ENCODE measurements around the gene HS6ST3.

HS6ST3 gene

DNA sequence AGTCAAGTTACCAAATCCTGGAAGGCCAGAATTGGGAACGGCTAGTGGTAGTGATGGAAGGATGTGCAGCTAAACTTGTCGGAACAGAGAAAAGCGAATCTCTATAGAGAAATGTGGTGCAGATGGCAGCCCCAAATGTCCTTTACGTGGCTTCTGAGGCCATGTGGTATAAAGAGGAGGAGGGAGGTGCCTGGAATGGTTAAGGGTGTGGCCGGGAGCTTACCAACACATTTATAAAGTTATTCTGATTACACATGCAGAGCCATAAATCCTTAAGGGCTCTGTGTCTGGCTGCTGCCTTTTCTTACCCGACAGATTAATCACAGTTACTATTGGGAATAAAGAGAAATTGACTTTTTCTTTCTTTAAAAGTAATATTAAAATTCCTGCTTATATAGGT, 714.3 kb downstream of the HS6ST3 start:
- no peak for DNase-seq

- DNase-seq: no peak
These were observed 716.8 kb downstream of the HS6ST3 start for GRCh38 chr13:96806746-96807145.

DNA sequence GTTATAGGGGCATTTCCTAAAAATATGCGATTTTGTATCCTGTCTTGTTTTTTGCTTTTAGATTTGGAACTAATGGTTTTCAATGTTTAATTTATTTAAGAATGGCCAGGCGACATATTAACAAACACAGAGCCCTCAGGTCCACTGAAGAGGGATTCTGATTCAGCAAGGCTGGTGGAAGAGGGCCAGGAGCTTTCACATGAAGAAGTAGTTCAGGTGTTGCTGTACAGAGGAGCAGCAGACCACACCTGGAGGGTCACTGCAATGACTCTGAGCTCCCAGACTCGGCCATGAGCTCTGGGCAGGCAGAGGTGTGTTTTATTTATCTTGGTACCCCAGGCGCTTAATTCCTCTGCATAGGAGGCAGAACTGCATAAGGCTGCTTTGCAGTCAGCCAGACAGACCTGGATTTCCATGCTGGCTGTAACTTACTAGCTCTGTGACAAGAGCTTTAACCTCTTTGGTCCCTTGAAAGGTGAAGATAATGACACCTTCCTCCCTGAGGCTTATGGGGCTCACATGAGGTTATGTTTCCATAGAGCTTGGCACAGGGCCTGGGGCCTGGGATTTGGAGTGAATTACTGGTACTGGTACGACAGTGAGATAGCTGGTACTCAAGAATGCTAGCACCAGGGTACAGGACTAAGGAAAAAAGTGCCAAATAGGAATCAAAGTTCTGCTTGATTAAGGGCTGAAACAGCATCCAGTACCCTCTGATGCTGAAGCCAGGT, 719.6 kb downstream of the HS6ST3 start:
- no peak for DNase-seq

- no peak for DNase-seq
These were observed 720.2 kb downstream of the HS6ST3 start for GRCh38 chr13:96810104-96810503.

GRCh38 chr13:96811049-96811448, 721.1 kb downstream of the HS6ST3 start:
- DNase-seq: no peak

DNA sequence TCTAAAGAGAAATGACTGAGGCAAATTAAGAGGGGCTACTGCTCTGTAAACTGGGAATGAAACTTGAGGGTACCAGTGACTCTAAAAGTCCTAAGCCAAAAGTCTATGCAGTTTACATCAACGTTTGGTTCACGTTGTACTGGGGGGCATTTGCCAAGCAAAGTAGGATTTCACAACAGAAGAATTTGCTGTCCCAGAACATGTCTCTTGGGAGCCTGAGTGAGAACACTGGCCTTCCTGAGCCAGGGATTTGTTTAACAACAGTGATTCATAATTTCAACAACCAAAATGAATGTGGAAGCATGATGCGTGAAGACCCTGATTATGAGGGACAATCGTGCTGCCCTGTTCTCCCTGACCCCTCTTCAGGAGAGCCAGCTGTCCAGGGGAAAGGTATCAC, 726.4 kb downstream of the HS6ST3 start:
- DNase-seq: no peak

GRCh38 chr13:96816874-96817273, 727.0 kb downstream of the HS6ST3 start:
- no peak for DNase-seq

- no peak for DNase-seq
These were observed 727.5 kb downstream of the HS6ST3 start for GRCh38 chr13:96817336-96817941.

- no peak for DNase-seq
These were observed 729.5 kb downstream of the HS6ST3 start for GRCh38 chr13:96819375-96819774.

- DNase-seq: no peak
These were observed 731.5 kb downstream of the HS6ST3 start for GRCh38 chr13:96821381-96821780.

- no peak for DNase-seq
These were observed 732.1 kb downstream of the HS6ST3 start for GRCh38 chr13:96821971-96822370.

DNA sequence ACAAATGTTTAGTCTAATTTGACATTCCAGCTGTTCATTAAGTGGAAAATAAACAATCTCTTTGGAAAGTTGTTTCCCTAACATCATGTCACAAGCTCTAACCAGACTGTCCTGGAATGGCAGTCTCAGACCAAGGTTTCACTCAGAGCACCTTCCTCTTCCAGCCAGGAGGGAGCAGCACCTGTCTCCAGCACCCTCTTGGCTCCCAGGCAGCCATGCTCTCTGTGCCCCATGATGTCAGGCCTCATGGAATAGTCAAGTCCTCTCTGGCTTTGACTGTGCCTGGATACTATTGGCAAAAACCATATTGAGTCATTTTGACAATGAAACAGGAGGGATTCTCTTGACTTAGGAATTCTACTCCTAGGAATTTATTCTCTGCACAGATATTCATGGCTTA, 733.0 kb downstream of the HS6ST3 start:
- no peak for DNase-seq

- no peak for DNase-seq
These were observed 734.2 kb downstream of the HS6ST3 start for GRCh38 chr13:96824140-96824539.

DNA sequence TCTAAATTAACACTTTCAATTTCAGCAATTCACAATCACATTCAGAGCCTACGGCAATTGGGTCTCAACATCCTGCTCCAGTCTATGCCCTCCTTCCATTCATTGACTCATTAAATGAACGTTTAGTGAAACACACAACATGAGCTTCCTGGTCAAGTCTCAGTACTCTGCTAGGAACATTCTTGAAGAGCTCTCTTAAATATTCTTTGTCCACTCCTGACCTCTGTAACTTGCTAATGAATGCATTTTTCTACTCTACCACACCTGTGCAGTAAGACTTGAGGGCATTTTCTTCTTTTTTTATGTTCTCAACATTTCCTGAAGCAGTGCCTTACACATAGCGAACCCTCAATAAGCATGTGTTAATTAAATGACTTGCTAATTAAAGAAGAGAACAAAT, 735.7 kb downstream of the HS6ST3 start:
- DNase-seq: no peak

DNA sequence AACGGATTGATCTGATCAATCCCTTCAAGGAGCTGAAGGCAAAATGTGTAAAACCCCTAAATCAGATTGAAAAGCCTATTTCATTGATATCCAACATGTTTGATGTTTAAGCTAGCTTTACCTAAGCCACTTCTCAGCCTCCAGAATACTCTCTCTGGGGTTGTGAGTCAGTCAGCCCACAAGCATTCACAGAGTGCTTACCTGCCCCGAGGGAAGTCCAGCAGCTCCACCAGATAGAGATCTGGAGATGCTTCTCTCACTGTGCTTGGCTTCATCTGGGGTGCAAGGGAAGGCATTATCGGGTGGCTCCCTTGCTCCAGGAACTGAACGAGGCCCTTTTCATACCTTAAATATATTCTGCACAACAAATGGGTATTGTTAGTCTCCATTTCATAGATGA, 744.7 kb downstream of the HS6ST3 start:
- DNase-seq: no peak

DNA sequence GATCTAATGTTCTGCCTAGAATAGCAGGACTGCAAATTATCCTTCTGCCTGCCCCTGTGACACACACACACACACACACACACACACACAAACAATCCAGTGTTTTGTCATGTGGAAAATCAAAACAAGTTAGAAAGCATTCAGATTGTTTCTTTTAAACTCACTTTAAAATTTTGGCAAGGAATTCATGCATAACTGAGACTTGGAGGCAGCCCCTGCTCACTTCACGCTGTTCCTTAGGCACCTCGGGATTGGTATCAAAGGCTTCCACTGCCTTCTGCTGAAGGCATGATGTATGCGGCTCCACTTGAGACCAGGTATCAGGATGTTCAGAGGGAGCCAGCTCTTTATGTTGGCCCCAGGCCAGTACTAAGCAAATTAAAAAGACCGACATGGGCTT, 745.6 kb downstream of the HS6ST3 start:
- no peak for DNase-seq

DNA sequence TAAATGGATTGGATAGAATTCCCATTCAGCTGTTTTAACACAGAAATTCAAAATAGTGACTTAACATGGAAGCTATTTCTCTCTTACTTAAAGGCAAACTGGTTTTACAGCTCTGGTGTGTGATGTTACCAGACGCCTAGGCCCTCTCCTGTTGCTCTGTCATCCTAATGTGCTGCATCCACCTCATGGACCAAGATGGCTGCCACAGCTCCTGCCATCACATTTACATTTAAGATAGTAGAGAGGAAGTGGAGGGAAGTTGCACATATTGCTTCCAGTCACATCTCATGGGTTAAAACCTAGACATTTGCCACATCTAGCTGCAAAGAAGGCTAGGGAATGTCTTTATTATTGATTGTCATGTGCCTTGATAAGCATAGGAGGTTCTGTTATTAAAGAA, 746.8 kb downstream of the HS6ST3 start:
- no peak for DNase-seq

DNA sequence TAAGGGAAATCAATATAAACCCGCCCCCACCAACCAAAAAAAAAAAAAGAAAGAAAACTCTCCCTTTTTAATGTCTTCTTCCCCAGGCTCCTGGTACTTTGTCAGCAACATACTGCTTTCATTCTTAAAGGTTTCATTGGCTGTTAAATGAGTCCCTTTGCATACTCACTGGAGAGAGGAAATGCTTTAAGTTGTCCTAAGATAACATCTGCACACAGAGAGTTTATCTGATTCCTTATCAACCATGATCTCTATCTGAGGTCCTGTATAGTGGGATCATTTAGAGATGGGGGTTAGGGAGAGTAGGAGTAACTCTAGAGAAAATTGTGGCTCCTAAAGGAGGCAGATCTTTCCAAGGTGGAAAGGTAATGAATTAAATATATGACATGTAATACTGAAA, 747.9 kb downstream of the HS6ST3 start:
- DNase-seq: no peak

GRCh38 chr13:96844195-96844594, 754.3 kb downstream of the HS6ST3 start:
- no peak for DNase-seq

- DNase-seq: no peak
These were observed 754.7 kb downstream of the HS6ST3 start for GRCh38 chr13:96844616-96845015.

DNA sequence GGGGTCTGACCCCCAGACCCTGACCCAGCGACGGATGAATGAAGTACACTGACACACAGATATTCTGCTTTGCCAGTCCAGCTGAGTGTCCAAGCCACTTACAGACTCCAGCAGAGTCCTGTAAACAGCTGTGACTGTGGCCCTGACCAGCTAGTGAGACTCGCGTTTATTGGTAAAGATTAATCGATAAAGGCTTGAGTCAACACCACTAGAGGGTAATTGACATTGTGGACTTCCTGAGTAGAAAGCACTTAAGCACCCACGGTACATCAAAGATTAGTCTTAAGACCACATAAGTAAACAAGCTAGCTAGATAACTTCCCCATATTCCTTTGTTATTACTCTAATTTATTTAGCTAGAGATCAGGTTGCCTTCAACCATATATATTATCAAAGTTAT, 758.4 kb downstream of the HS6ST3 start:
- DNase-seq: no peak

- DNase-seq: no peak
These were observed 759.2 kb downstream of the HS6ST3 start for GRCh38 chr13:96849091-96849490.

DNA sequence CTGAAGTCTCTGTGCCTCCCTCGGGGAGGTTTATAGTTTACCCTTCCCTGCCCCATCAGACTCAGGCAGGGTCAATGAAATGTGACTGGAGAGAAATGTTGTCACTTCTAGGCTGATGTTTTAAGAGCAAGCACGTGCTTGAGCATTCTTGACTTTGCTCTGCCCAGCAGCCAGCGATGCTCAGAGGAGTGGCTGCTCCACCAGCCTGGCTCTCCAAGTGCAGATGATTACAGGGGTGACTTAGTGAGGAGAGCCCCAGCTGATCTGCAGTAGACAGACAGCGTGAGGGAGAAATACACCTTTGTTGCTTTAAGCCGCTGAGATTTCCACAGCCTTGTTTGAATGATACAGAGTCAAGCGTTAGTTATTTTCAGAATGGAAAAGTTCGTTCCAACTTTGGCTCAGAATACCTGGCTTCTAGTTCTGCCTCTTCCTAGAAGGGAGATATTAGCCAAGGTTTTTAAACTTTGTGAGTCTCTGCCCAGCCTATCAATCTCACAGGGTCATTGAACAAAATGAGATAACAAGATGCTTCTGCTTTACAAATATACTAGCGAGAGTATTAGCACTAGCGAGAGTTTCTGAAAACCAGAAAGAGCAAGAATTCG, 760.7 kb downstream of the HS6ST3 start:
- DNase-seq: no peak

GRCh38 chr13:96851856-96852445, 762.0 kb downstream of the HS6ST3 start:
- DNase-seq: no peak

Data from T-helper 1 cell (primary cell).